ENCODE results near the gene MARCO. TPM values are rescaled to one million over a fixed set of nuclear protein-coding genes. Genes with fewer than 3 reads are reported as not detected.

The MARCO gene
- total RNA-seq, 1 donor from 2014 or later, result 1.1 TPM

GRCh38 chr2:118905206-118905605 is 36.8 kb upstream of the MARCO start:
- Mint-ChIP-seq H3K4me1 (ENCODE audit: unreplicated experiment) (no peaks in the 10 kb centered on the region), H3K27ac (no peak overlapping the region), H3K27me3 (peaks cover 3% of the 10 kb centered on the region), H3K4me3 (no peak overlapping the region), H3K9me3 (no peaks in the 10 kb centered on the region), H3K36me3 (no peaks in the 10 kb centered on the region)
- no peak for TF ChIP-seq CTCF (conservative IDR thresholded peaks at IDR 0.05)
- DNase-seq (ENCODE audit: extremely low spot score, unreplicated experiment), result no peak

- Mint-ChIP-seq H3K4me1 (ENCODE audit: unreplicated experiment) (no peaks in the 10 kb centered on the region), H3K4me3 (no peak overlapping the region), H3K36me3 (no peaks in the 10 kb centered on the region), H3K27ac (no peak overlapping the region), H3K27me3 (peaks cover 3% of the 10 kb centered on the region), H3K9me3 (no peaks in the 10 kb centered on the region)
- TF ChIP-seq CTCF (conservative IDR thresholded peaks at IDR 0.05), result no peak
- DNase-seq (ENCODE audit: extremely low spot score, unreplicated experiment), result no peak
These were observed 35.8 kb upstream of the MARCO start for GRCh38 chr2:118906186-118906585.

GRCh38 chr2:118907759-118908158 is 34.2 kb upstream of the MARCO start:
- Mint-ChIP-seq H3K27ac (no peak overlapping the region), H3K36me3 (no peaks in the 10 kb centered on the region), H3K4me3 (no peak overlapping the region), H3K9me3 (no peaks in the 10 kb centered on the region), H3K27me3 (peaks cover 3% of the 10 kb centered on the region), H3K4me1 (ENCODE audit: unreplicated experiment) (no peaks in the 10 kb centered on the region)
- DNase-seq (ENCODE audit: extremely low spot score, unreplicated experiment), result no peak
- TF ChIP-seq CTCF (conservative IDR thresholded peaks at IDR 0.05), result no peak

GRCh38 chr2:118909191-118909590 is 32.8 kb upstream of the MARCO start:
- H3K9me3 Mint-ChIP-seq, result peaks cover 5% of the 10 kb centered on the region
- H3K4me1 Mint-ChIP-seq (ENCODE audit: unreplicated experiment), result peaks cover 7% of the 10 kb centered on the region
- no peaks in the 10 kb centered on the region for H3K27me3 Mint-ChIP-seq
- no peaks in the 10 kb centered on the region for H3K36me3 Mint-ChIP-seq
- DNase-seq (ENCODE audit: extremely low spot score, unreplicated experiment), result no peak
- peak overlapping the region; percentile 12 for H3K27ac Mint-ChIP-seq
- H3K4me3 Mint-ChIP-seq, result no peak overlapping the region
- TF ChIP-seq CTCF (conservative IDR thresholded peaks at IDR 0.05), result no peak

GRCh38 chr2:118911166-118911856 is 30.7 kb upstream of the MARCO start:
- Mint-ChIP-seq H3K27me3 (no peaks in the 10 kb centered on the region), H3K9me3 (peaks cover 5% of the 10 kb centered on the region), H3K4me1 (ENCODE audit: unreplicated experiment) (peaks cover 7% of the 10 kb centered on the region), H3K36me3 (no peaks in the 10 kb centered on the region), H3K27ac (no peak overlapping the region), H3K4me3 (no peak overlapping the region)
- no peak for TF ChIP-seq CTCF (conservative IDR thresholded peaks at IDR 0.05)
- DNase-seq (ENCODE audit: extremely low spot score, unreplicated experiment), result no peak

Measured in type B pancreatic cell (in vitro differentiated cells).